Stimulated activated naive CD8-positive, alpha-beta T cell treated with anti-CD3 and anti-CD28 coated beads, Interleukin-15, Interleukin-2, amounts not matched to agents 100 U/mL and 50 U/mL, for 24 hours (primary cell): ENCODE results near the gene ELOVL2.
"Not testable (repeated sequence)": the region's sequence is repeated elsewhere in the genome, so short reads cannot be mapped to it uniquely, and the experiment has no call there.

Experiments
- ATAC-seq: fragments of 150-1000 bp; cut with Tn5 transposase; one replicate; pipeline ENCODE4 v1.10.0; 2021
- DNase-seq: peaks from one replicate; pipeline ENCODE4 v3.0.0; 2021

The ELOVL2 gene, protein sequence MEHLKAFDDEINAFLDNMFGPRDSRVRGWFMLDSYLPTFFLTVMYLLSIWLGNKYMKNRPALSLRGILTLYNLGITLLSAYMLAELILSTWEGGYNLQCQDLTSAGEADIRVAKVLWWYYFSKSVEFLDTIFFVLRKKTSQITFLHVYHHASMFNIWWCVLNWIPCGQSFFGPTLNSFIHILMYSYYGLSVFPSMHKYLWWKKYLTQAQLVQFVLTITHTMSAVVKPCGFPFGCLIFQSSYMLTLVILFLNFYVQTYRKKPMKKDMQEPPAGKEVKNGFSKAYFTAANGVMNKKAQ

DNA sequence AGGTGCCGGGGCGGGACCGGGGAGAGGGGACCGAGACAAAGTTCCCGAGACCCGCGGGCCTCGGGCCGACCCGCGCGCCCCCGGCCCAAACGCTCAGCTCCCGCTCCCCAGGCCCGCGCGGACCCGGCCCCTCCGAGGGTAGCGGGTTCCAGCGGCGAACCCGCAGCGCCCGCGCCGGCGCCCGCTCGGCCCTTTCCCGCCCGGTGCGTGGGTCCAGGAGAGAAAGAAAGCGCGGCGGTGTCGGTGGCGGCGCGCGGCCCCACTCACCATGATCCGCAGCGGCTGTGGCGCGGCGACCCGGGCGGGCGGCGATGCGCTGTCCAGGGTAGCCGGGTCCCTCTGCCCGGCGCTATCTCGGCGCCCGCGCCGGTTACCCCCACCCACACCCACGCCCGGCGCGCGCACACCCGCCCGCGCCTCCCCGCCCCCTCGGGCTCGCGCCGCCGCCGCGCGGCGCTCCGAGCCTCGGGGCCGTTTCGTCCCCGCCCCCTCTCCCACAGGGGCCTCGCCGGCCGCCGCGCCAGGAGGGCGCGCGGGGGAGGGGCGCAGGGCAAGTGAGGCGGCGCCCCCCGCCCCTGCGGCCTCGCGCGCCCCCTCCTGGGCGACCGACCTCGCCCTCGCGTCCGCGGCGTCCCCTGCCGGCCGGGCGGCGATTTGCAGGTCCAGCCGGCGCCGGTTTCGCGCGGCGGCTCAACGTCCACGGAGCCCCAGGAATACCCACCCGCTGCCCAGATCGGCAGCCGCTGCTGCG is at the start of gene ELOVL2:
Gene ELOVL2, minus strand, starts transcription at position 345 of the 751 bp plus-strand sequence. Its CDS starts 75 bp downstream, at position 270.
- DNase-seq (peak; percentile 47), ATAC-seq (peak; percentile 63)

DNA sequence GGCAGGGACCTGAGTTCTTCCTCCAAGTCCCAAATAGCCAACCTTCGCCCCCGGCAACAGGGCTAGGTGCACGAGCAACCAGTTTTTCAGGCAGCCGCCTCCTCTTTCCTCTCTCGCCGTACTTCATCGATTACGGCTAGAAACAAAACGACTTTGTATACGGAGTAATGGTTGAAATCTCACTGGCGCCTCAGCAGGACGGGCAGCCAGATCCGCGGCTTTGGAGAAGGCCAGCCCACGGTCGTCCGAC is 49.2 kb upstream of the ELOVL2 start:
- peak; percentile 0 for ATAC-seq
- no peak for DNase-seq

DNA sequence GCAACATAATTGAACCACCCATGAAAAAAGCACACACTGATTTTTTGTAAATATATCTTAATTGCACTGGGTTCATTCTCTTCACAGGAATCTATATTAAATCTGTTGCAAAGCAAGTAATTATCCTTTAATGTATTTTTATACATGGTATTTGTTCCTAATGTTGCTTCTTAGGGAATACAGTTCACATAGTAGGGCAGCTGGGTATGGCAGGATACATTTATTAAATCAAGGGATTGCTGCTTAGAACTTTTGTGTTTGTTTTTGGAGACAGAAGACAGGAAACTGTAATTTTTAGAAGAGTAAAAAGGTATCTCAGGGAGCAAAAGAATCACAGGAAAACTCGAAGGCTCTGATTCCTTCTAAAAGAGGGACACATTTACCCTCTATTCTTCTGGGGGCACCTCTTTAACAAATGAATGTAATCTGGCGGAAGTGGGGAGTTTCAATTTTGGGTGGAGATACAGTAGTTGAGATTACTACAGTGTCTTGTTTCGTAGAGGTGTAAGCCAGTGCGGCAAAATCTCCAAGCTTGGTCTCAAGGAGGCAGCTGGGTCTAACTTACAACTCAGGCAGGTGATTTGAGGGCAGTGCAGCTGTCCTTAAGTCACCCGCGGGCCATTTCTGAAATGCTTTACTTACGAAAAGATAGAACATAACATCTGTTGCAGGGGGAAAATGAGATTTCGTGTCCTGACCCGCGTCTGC is 48.7 kb upstream of the ELOVL2 start:
- ATAC-seq (no peak), DNase-seq (peak; percentile 36)

DNA sequence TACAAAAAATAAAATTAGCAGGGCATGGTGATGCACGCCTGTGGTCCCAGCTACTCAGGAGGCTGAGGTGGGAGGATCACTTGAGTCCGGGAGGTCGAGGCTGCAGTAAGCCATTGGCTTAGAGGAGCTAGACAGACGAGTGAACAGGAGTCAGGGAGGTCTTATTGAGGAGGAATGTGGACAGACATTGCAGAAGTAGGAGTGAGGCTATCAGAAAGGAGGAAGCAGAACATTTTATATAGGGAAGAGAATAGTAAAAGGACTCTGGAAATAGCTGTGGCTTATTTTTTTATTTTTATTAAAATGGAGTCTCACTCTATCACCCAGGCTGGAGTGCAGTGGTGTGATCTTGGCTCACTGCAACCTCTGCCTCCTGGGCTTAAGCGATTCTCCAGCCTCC is 47.0 kb upstream of the ELOVL2 start:
- DNase-seq, ATAC-seq: not testable (repeated sequence)

DNA sequence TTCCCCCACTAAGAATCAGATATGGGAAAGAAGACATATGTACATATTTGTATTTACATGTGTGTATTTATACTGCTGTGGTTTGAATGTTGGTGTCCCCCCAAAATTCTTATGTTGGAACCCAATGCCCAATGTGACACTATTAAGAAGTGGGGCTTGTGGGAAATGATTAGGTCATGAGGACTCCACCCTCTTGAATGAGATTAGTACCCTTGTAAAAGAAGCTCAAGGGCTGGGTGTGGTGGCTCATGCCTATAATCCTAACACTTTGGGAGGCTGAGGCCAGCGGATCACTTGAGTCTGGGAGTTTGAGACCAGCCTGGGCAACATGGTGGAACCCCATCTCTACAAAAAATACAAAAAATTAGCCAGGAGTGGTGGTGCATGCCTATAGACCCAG is 45.6 kb upstream of the ELOVL2 start:
- ATAC-seq, result no peak
- DNase-seq, result no peak

DNA sequence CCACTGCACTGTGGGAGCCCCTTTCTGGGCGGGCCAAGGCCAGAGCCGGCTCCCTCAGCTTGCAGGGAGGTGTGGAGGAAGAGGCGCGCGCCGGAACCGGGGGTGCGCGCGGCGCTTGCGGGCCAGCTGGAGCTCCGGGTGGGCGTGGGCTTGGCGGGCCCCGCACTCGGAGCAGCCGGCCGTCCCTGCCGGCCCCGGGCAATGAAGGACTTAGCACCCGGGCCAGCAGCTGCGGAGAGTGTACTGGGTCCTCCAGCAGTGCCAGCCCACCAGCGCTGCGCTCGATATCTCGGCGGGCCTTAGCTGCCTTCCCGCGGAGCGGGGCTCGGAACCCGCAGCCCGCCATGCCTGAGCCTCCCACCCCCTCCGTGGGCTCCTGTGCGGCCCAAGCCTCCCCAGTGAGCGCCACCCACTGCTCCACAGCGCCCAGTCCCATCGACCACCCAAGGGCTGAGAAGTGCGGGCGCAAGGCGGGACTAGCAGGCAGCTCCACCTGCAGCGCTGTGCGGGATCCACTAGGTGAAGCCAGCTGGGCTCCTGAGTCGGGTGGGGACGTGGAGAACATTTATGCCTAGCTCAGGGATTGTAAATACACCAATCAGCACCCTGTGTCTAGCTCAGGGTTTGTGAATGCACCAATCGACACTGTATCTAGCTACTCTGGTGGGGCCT is 43.2 kb upstream of the ELOVL2 start:
- not testable (repeated sequence) for ATAC-seq

DNA sequence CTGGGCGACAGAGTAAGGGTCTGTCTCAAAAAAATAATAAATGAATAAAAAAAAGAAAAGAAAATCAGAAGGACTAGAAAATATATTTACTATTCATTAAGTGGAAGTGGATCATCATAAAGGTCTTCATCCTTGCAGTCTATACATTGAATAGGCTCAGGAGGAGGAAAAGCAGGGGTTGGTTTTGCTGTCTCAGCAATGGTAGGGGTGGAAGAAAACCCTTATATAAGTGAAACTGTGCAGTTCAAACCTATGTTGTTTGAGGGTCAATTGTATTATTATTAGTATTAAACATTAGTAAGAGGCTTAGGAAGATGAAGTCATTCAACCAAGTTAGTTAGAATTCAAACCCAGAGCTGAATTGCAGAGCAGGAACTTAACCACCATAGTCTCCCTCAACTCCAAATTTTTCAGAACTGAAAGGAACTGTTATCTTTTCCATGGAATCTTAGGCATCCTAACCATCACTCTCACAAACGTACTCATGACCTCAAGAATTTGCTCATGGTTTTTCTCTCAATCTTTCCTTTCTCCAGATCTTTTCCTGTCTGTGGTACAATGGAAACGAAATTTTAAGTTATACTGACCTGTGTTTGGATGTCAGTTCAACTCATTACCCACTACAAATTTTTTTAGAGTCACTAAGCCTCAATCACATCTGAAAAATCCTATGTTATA is 41.8 kb upstream of the ELOVL2 start:
- no peak for ATAC-seq
- DNase-seq, result no peak

More for the DNA sequence above, 43.2 kb upstream of the ELOVL2 start:
- DNase-seq, result not testable (repeated sequence)

DNA sequence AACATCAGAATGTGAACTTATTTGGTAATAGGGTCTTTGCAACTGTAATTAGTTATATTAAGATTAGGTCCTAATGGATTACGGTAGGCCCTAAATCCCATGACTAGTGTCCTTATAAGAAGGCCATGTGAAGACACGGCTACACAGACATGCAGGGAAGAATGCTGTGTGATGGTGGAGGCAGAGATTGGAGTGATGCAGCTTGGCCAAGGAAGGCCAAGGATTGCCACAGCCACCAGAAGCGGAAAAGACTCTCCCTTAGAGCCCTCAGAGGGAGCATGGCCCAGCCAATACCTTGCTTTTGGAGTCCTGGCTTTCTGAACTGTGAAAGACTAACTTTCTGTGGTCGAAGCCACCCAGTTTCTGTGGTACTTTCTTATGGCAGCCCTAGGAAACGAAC is 39.9 kb upstream of the ELOVL2 start:
- DNase-seq, result no peak
- ATAC-seq, result no peak

DNA sequence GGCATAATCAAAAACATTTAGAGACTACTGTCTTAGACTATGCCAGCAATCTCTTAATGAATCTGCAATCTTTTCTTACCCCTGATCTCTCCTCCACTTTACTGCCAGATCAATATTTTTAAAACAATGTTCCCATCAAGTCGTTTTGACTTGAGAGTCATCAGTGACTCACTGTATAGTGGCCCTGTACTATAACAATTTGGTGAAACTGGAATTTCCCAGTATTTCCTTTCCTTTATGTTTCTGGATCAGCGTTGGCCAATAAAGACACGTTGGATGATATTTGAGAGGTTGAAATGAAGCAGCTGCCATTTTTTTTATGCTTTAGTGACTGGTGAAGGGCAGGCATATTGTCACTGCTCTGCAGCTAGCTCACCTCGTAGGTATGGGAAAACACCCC is 39.4 kb upstream of the ELOVL2 start:
- DNase-seq (no peak), ATAC-seq (no peak)

DNA sequence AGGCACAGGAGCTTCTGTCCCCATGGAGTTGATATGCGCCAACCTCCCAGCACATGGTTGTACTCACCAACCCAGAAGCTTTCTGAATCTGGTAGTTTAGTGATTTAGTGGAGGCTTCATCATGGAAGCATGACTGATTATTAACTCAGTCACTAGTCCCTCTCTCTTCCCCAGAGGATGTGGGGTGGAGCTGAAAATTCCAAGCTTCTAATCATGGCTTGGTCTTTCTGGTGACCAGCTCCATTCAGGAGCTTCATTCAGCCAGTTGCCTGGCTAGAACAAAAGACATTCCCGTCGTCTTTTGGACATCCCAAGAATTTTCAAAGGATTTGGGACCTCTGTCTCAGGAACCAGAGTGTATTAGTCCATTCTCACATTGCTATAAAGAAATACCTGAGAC is 36.2 kb upstream of the ELOVL2 start:
- DNase-seq (no peak), ATAC-seq (no peak)

DNA sequence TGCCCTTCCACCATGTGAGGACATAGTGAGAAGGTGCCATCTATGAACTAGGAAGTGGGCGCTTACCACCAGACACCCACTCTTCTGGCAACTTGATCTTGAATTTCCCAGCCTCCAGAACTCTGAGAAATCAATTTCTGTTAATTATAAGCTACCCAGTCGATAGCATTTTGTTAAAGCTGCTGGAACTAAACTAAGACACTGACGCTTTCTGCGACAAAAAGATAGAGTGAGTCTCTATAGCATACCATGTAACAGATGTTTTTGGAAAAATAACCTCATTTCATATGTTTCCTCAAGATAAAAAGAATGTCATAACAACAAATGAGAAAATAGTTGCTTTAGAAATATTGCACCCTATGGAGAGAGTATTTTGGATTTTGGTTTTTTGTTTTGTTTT is 34.2 kb upstream of the ELOVL2 start:
- no peak for ATAC-seq
- no peak for DNase-seq

DNA sequence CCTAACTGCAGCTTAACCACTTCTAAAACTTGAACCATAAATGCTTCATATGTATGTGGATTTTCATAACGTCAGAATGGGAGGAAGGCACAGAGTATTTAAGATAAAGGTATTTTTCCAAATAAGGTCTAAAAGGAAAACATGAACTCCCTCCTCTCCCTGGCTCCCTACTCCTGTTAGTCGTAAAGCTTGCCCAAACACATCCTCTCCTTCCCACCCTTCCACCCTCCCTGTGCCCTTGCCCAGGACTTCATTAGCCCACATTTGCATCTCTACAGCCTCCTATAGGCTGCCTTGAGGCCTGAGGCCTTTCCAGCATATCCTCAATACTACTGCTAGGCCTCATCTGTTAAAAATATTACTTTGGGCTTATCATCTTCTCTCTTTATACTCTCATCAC is 32.4 kb upstream of the ELOVL2 start:
- no peak for ATAC-seq

DNA sequence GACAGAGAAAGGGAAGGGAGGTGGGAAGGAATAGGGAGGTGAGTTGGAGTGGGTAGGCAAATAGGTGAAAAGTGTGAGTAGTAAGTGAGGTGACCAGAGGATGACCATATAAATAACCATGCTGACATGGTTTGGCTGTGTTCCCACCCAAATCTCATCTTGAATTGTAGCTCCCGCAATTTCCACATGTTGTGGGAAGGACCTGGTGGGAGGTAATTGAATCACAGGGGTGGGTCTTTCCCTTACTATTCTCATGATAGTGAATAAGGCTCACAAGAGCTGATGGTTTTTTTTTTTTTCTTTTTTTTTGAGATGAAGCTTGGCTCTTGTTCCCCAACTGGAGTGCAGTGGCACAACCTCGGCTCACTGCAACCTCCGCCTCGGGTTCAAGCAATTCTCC is 28.0 kb upstream of the ELOVL2 start:
- ATAC-seq (no peak), DNase-seq (no peak)

More for the DNA sequence above, 32.4 kb upstream of the ELOVL2 start:
- no peak for DNase-seq

DNA sequence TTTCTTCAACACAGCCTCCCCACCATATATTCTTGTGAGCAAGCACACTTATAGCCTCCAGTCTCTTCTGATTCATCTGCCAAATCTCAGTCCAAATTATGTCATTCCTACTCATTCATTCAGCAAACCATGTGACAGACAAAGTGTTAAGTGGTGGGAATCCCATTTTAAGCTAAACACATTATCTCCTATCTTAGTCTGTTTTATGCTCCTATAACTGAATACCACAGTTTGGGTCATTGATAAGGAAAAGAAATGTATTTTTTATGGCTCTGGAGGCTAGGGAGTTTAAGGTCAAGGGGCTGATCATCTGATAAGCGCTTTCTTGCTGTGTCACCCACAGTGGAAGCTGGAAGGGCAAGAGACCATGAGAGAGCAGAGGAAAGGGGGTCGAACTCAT is 25.7 kb upstream of the ELOVL2 start:
- ATAC-seq, result no peak

DNA sequence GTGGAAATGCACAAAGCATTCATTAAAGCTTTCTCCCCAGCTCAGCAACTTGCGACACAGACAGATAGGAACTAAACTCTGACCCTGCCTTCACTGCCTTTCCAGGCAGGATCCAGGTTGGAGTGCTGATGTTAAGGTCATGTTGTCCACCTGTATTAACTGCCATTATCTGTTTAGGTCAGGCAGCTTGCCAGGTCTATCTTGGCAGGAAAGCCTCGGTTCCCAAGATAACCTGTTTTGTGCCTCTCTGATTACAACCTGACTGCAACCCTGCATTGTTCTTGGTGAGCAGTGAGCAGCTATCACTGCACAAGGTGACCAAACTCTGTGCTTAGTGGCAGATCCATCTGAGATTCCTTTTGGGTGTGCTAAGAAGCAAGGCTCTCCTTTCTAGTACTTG is 23.2 kb upstream of the ELOVL2 start:
- ATAC-seq (no peak), DNase-seq (no peak)

More for the DNA sequence above, 25.7 kb upstream of the ELOVL2 start:
- no peak for DNase-seq

DNA sequence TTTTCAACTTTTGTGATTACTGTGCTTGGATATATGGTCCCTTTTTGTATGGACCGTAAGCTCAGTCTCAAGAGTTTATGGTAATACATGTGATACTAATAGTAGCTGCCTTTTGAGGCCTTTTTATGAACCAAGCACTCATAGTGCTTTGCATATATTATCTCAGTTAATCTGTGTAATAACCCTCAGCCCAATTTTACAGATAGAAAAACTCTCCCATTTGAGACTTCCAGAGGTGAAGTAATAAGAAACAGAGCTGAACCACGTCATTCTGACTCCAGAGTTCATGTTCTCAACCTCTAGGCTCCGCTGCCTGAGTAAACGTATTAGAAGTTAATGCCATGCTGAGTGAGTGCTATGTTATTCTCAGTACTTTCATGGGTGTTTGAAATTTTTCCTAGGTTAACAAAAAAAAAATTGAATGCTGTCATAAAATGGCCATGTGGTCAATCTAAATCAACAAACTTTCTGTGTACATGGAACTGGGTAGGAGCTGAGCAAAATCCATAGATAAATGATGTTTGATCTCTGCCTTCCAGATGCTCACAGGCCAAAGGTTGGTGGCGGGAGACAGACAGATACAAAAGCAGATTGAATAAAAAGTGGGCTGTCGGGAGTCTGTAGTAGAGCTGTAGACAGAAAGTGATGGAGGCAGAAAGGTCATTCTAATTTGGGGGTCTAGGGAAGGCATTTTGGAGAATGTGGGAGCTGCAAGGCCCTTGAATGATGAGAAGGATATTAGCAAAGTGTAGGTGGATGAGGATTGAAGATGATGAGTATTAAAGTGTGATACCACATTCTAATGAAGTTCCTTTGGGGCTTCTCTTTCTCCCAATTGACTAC is 22.6 kb upstream of the ELOVL2 start:
- no peak for ATAC-seq
- no peak for DNase-seq

DNA sequence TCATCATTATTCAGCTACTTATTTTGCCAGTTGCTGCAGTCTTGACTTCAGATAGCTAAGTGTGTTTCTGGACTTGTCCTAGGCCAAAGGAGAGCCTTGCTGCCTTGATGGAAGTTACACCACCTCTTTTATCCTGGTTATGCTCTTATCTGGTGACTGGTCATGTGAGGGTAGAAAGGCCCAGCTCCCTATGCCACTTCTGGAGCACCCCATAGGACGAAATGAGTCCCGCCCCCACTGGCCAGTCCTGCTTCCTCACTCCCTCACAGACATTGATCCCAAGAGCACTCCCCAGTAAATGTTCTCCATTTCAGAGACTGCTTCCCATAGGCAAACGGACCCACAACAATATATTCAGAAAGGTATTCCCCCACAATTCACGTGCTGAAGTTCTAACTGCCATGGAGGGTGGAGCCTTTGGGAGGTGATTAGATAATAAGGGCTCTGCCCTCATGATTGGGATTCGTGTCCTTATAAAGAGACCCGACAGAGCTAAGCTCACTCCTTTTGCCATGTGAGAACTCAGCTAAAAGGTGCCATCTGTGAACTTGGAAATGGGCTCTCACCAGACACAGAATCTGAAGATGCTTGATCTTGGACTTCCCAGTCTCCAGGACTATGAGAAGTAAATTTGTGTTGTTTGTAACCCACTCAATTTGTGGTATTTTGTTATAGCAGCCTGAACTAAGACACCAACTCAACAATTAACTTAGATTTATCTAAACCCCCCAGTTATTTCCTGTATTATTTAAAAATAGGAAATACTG is 21.5 kb upstream of the ELOVL2 start:
- ATAC-seq (no peak), DNase-seq (no peak)

DNA sequence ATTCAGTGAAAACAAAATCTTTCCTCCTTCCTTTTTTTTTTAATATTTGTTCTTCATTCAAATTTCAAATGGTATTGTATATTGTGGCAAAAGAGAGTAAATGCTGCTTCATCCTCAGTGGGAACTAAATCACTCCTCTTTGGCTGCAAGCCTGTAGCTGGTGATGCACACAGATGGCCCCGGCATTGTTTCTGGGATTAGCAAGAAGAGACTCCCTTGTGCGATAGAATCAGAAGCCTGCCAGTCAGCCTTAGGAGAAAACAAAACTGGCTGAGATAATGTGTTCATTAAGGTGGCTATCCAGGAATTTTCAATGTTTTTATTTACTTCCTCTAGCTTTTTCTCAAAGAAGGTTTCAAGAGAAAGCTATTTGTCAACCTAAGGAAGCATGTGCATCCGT is 20.7 kb upstream of the ELOVL2 start:
- no peak for DNase-seq
- no peak for ATAC-seq

DNA sequence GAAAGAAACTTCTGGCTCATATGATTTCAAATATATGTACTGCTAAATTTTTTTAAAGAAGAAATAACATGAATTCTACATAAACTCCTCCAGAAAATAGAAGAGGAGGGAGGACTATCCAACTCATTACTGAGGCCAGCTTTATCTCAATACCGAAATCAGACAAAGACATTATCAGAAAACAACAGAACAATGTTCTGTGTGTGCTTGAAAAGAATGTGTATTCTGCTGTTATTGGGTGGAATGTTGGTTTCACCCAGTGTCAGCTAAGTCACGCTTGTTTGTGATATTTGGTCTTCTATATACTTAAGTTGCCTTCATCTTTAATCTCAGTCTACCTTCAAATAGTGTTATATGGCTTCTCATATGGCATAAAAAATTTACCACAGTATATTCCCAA is 18.6 kb upstream of the ELOVL2 start:
- ATAC-seq (no peak), DNase-seq (no peak)

DNA sequence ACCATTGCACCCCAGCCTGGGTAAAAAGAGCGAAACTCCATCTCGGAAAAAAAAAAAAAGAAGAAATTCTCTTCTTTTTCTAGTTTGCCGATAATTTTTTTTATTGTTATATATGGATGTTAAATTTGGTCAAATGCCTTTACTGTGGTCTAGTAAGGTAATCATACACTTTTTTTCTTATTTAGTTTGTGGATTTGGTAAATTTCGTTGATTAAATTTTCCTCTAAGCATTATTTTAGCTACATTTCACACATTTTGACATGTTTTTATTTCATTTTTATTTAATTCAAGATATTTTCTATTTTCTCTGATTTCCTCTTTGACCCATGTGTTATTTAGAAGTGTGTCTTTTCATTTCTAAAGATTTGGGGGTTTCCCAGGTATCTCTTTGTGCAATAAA is 18.0 kb upstream of the ELOVL2 start:
- DNase-seq (no peak), ATAC-seq (no peak)

DNA sequence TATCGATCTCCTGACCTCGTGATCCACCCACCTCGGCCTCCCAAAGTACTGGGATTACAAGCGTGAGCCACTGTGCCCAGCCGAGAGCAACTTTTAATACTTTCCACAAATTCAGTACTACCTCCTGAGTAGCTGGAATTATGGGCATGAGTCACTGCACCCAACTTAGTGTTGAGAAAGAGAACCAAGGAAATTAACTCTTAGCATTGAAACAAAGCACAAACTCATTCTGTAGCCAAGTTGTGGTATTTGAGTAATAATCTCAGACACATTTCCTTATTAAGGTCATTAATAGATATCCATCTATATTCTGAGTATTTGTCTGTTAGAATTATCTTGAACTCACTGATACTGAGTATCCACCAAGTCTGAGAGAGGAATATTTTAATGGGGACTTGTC is 14.3 kb upstream of the ELOVL2 start:
- DNase-seq (no peak), ATAC-seq (no peak)
